ENCODE data around the gene IL24. TPM values are rescaled to one million over a fixed set of nuclear protein-coding genes. Genes with fewer than 3 reads are reported as not detected.

IL24 gene
- total RNA-seq, 2 donors from 2014 or later, result not detected

GRCh38 chr1:206953626-206954025 is 56.4 kb downstream of the IL24 start:
- no peak for DNase-seq

More at GRCh38 chr1:206953626-206954025, 56.4 kb downstream of the IL24 start:
- no peak for TF ChIP-seq CTCF (IDR thresholded peaks at IDR 0.05)
- Histone ChIP-seq H3K27ac (peak overlapping the region; percentile 96), H3K9ac (ENCODE audit: low read depth in 2 of 2, low read length in 2 of 2) (peak overlapping the region; percentile 17 to 70), H3K27me3 (no peaks in the 10 kb centered on the region), H3K4me1 (peaks cover 12% of the 10 kb centered on the region), H3K9me3 (no peaks in the 10 kb centered on the region), H3K4me3 (no peak overlapping the region), H3K36me3 (no peaks in the 10 kb centered on the region)
- intact Hi-C loops (cut with DNase I), result no loop called here

Other genes starting within 250 kb of the IL24 start
- 10 to 100 TPM; 61.4 to 71.1 TPM for gene MAPKAPK2, start 212.5 kb upstream of the IL24 start, total RNA-seq
- gene IL19, start 126.7 kb upstream of the IL24 start, total RNA-seq, result under 1 TPM in 1 of 2 donors, not detected in 1; 0.40 TPM
- gene IL10, start 124.9 kb upstream of the IL24 start, total RNA-seq, result under 1 TPM; 0.17 to 0.29 TPM
- not detected for gene IL20, start 31.8 kb upstream of the IL24 start, total RNA-seq
- 1 to 10 TPM; 2.3 to 2.7 TPM for gene FCMR, start 24.5 kb downstream of the IL24 start, total RNA-seq
- over 10,000 TPM in 1 of 2 donors, 1,000 to 10,000 TPM in 1; 7,504 to 12,164 TPM for gene PIGR, start 49.0 kb downstream of the IL24 start, total RNA-seq
- gene FCAMR, start 73.0 kb downstream of the IL24 start, total RNA-seq, result 1 to 10 TPM in 1 of 2 donors, under 1 TPM in 1; 0.56 to 4.5 TPM
- gene C1orf116, start 135.3 kb downstream of the IL24 start, total RNA-seq, result 10 to 100 TPM; 12.0 to 25.5 TPM
- gene YOD1, start 153.8 kb downstream of the IL24 start, total RNA-seq, result 1 to 10 TPM; 5.7 to 8.0 TPM
- 10 to 100 TPM; 52.1 to 88.5 TPM for gene PFKFB2, start 155.8 kb downstream of the IL24 start, total RNA-seq
- gene C4BPB, start 191.4 kb downstream of the IL24 start, total RNA-seq, result 1 to 10 TPM; 5.0 to 9.6 TPM
- 1 to 10 TPM; 1.9 to 2.3 TPM for gene C4BPA, start 206.8 kb downstream of the IL24 start, total RNA-seq

Measured in colonic mucosa (tissue), 4 donors.